HG02852 (cell line): Measurements from ENCODE around the gene SRSF2.

ENCODE experiments used
- ATAC-seq: cut with Tn5 transposase; IDR thresholded peaks from one replicate; pipeline ENCODE4 v1.9.1; 2021; ENCODE audit warnings: mild to moderate bottlenecking, moderate library complexity; ENCODE audit not compliant: unreplicated experiment

The SRSF2 gene

DNA sequence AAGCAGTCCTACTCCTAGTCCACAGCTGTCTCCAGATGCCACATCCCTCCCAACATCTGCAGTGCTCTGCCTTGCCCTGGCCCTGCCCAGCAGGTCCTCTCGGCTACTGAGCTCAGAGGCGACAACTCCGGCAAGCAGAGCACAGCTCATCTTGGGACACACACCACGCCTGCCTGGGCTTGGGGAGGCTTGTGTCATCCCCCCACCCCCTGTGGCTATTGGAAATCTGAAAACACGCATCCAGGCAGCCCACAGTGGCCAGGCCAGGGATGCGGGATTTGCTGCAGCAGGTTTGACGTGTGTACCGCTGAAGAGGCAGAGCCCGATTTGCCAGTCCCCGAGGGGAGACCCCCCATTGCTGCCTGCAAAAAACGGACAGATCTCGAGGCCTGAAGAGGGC is 51.8 kb downstream of the SRSF2 start:
- ATAC-seq = no peak

DNA sequence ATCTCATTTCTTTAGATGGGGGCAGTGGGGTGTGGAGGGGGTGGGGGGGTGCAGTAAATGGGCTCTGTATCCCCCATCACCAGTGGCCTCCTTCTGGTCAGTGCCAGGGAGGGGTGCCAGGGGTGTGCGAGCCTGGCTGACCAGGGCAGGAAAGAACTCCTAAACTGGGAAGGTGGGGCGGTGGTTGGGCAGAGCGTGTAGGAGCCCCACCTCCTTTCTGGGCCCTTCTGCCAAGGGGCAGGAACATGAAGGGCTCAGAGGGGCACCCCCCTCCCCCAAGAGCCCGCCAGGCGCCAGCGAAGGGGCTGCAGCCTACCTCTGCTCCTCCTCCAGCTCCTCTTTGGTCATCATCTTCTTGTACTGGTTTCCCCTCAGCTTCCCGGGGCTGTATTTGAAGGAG is 52.4 kb downstream of the SRSF2 start:
- no peak for ATAC-seq
